PC-3 (cell line): Measurements from ENCODE around the gene CHMP5. TPM values are rescaled to one million over a fixed set of nuclear protein-coding genes. Genes with fewer than 3 reads are reported as not detected.

ENCODE experiments used
- ATAC-seq: fragments of 200-7000 bp; cut with Tn5 transposase; 2 replicates; pipeline ENCODE4 v1.9.1; 2020; ENCODE audit warnings: mild to moderate bottlenecking, moderate library complexity
- BruUV-seq: library from RNA; stranded (reverse); fragments of 400-500 nt; replicated peaks from 2 replicates; lab custom pipeline; 2021; lab: Mats Ljungman, UMichigan
- CTCF ChIA-PET: fragments of 300-600 bp; sonication (Branson Sonifier 250); formaldehyde crosslinking; loops from one replicate; lab custom pipeline; 2022; ENCODE audit warnings: antibody characterized with exemption; lab: Charles Lee
- POLR2A ChIA-PET: fragments of 300-600 bp; sonication (Branson Sonifier 250); formaldehyde crosslinking; loops from one replicate; lab custom pipeline; 2022; ENCODE audit warnings: antibody characterized with exemption; ENCODE audit not compliant: unreplicated experiment; lab: Charles Lee
- DNase-seq: peaks from one replicate; pipeline ENCODE4 v3.0.0-alpha.2; 2015
- H2AFZ ChIP-seq: fragments of 300-600 bp; sonication (generic); 2 replicates; pipeline ENCODE4 v1.6.0; 2016; ENCODE audit warnings: antibody characterized with exemption, low read length
- H3F3A ChIP-seq: fragments of 300-600 bp; sonication (generic); one replicate; pipeline ENCODE4 v1.6.0; 2017; ENCODE audit warnings: antibody characterized with exemption, low read length, control low read depth, mild to moderate bottlenecking; ENCODE audit not compliant: unreplicated experiment
- H3K27ac ChIP-seq: fragments of 300-600 bp; sonication (generic); 2 replicates; pipeline ENCODE4 v1.5.1; 2016; ENCODE audit warnings: mild to moderate bottlenecking, low read length
- H3K27me3 ChIP-seq: fragments of 300-600 bp; sonication (generic); 2 replicates; pipeline ENCODE4 v1.6.1; 2016; ENCODE audit warnings: low read length, mixed read lengths
- H3K36me3 ChIP-seq: fragments of 300-600 bp; sonication (generic); 2 replicates; pipeline ENCODE4 v1.6.1; 2016; ENCODE audit warnings: low read depth, mixed run types, low read length, mixed read lengths
- H3K4me1 ChIP-seq: fragments of 300-600 bp; sonication (generic); 2 replicates; pipeline ENCODE4 v1.5.1; 2016; ENCODE audit warnings: low read length; ENCODE audit not compliant: insufficient read depth
- H3K4me2 ChIP-seq: fragments of 300-600 bp; sonication (generic); 2 replicates; pipeline ENCODE4 v1.6.0; 2016; ENCODE audit warnings: low read length
- H3K4me3 ChIP-seq: fragments of 300-600 bp; sonication (generic); 2 replicates; pipeline ENCODE4 v1.5.1; 2016; ENCODE audit warnings: mild to moderate bottlenecking, low read length, mixed read lengths
- H3K79me2 ChIP-seq: fragments of 300-600 bp; sonication (generic); 2 replicates; pipeline ENCODE4 v1.6.1; 2017; ENCODE audit warnings: low read length, mixed read lengths
- H3K9ac ChIP-seq: fragments of 300-600 bp; sonication (generic); 2 replicates; pipeline ENCODE4 v1.6.0; 2016; ENCODE audit warnings: mild to moderate bottlenecking, low read length
- H3K9me2 ChIP-seq: fragments of 300-600 bp; sonication (generic); replicated peaks from 2 replicates; pipeline ENCODE4 v1.6.1; 2016; ENCODE audit warnings: mixed run types, low read length, mixed read lengths
- H3K9me3 ChIP-seq: fragments of 300-600 bp; sonication (generic); 2 replicates; pipeline ENCODE4 v1.6.1; 2016; ENCODE audit warnings: low read length, mixed read lengths
- H4K20me1 ChIP-seq: fragments of 300-600 bp; sonication (generic); 2 replicates; pipeline ENCODE4 v1.6.1; 2016; ENCODE audit warnings: low read length, mixed read lengths
- CTCF ChIP-seq: fragments of 300-600 bp; sonication (generic); conservative IDR thresholded peaks from 2 replicates; pipeline ENCODE4 v1.5.1; 2017; ENCODE audit warnings: antibody characterized with exemption, low read depth, mild to moderate bottlenecking, low read length
- EZH2 ChIP-seq: fragments of 300-600 bp; sonication (generic); IDR thresholded peaks from one replicate; pipeline ENCODE4 v1.6.1; 2017; ENCODE audit warnings: antibody characterized with exemption, mild to moderate bottlenecking, low read length; ENCODE audit not compliant: unreplicated experiment
- EZH2phosphoT487 ChIP-seq: fragments of 300-600 bp; sonication (generic); IDR thresholded peaks from 2 replicates; pipeline ENCODE4 v1.6.1; 2018; ENCODE audit warnings: mild to moderate bottlenecking, antibody characterized with exemption, low read length, borderline replicate concordance
- intact Hi-C: fragments of 100-400 bp; cut with micrococcal nuclease; formaldehyde crosslinking; loops from 2 replicates; pipeline ENCODE4 v1.9.0; 2023
- total RNA-seq: library from RNA; depleted of rRNA; stranded (reverse); fragments of >200 nt; gene quantifications from 2 replicates; pipeline ENCODE4 v1.2.3, GENCODE V29; 2014

The CHMP5 gene
- total RNA-seq, 1 experiment from 2014 or later: 65.0 TPM

GRCh38 chr9:33249087-33249658, 15.7 kb upstream of the CHMP5 start:
- no peak overlapping the region for H3K27ac ChIP-seq
- H3K4me3 ChIP-seq: no peak overlapping the region
- H3K9ac ChIP-seq: no peak overlapping the region
- no peaks in the 10 kb centered on the region for H3K9me2 ChIP-seq
- no peaks in the 10 kb centered on the region for H3K9me3 ChIP-seq
- TF ChIP-seq CTCF: no peak
- no peak for TF ChIP-seq EZH2phosphoT487
- TF ChIP-seq EZH2: no peak
- no peaks in the 10 kb centered on the region for H3K27me3 ChIP-seq
- no peak overlapping the region for H3K4me2 ChIP-seq
- DNase-seq: no peak
- ChIA-PET CTCF (no interaction called here), POLR2A (no interaction called here)
- intact Hi-C loops: no loop called here
- no peaks in the 10 kb centered on the region for H3K79me2 ChIP-seq
- no peaks in the 10 kb centered on the region for H3K4me1 ChIP-seq
- no peaks in the 10 kb centered on the region for H4K20me1 ChIP-seq
- BruUV-seq: no TSS peak
- no peak for ATAC-seq
- H3K36me3 ChIP-seq: peaks cover 5% of the 10 kb centered on the region; the same call in 1 of the 2 replicates
- H2AFZ ChIP-seq: no peak overlapping the region
- H3F3A ChIP-seq: no peaks in the 10 kb centered on the region

- no peaks in the 10 kb centered on the region for H3K27me3 ChIP-seq
- no peaks in the 10 kb centered on the region for H3K79me2 ChIP-seq
- no peak for TF ChIP-seq CTCF
- TF ChIP-seq EZH2phosphoT487: no peak
- TF ChIP-seq EZH2: no peak
- H3K27ac ChIP-seq: no peak overlapping the region
- no peaks in the 10 kb centered on the region for H3K4me1 ChIP-seq
- POLR2A ChIA-PET: no interaction called here
- H3K9me3 ChIP-seq: no peaks in the 10 kb centered on the region
- H3K9me2 ChIP-seq: no peaks in the 10 kb centered on the region
- H3K4me3 ChIP-seq: no peak overlapping the region
- H2AFZ ChIP-seq: no peak overlapping the region
- CTCF ChIA-PET: no interaction called here
- H3F3A ChIP-seq: no peaks in the 10 kb centered on the region
- no peak overlapping the region for H3K4me2 ChIP-seq
- intact Hi-C loops: no loop called here
- DNase-seq (no peak), ATAC-seq (no peak)
- H3K9ac ChIP-seq: no peak overlapping the region
- no peaks in the 10 kb centered on the region for H4K20me1 ChIP-seq
- BruUV-seq: no TSS peak
- peaks cover 9% of the 10 kb centered on the region for H3K36me3 ChIP-seq
Measured at GRCh38 chr9:33249983-33250382, 14.9 kb upstream of the CHMP5 start.

- Histone ChIP-seq H3K27me3 (no peaks in the 10 kb centered on the region), H3F3A (no peaks in the 10 kb centered on the region), H4K20me1 (no peaks in the 10 kb centered on the region), H3K9ac (no peak overlapping the region), H3K9me3 (no peaks in the 10 kb centered on the region), H3K4me2 (no peak overlapping the region), H3K9me2 (no peaks in the 10 kb centered on the region), H3K36me3 (peaks cover 14% of the 10 kb centered on the region), H3K27ac (no peak overlapping the region), H3K4me1 (no peaks in the 10 kb centered on the region), H3K79me2 (no peaks in the 10 kb centered on the region), H2AFZ (no peak overlapping the region), H3K4me3 (no peak overlapping the region)
- no peak for DNase-seq
- peak; percentile 54; the same call in 1 of the 2 replicates for ATAC-seq
- CTCF ChIA-PET: no interaction called here
- no TSS peak for BruUV-seq
- TF ChIP-seq EZH2 (no peak), CTCF (no peak), EZH2phosphoT487 (no peak)
- intact Hi-C loops: no loop called here
- POLR2A ChIA-PET: no interaction called here
Measured at GRCh38 chr9:33250458-33250995, 14.3 kb upstream of the CHMP5 start.
